OCI-LY3 (cell line): ENCODE results near the gene TFRC.
"Not testable (repeated sequence)": the region's sequence is repeated elsewhere in the genome, so short reads cannot be mapped to it uniquely, and the experiment has no call there.

Experiments
- H2AFZ ChIP-seq: fragments of 200-600, 300-600 bp; shearing (Covaris generic); 2 replicates; pipeline ENCODE4 v1.6.0; 2014; ENCODE audit warnings: antibody characterized with exemption, low read depth, low read length
- H3K27ac ChIP-seq: fragments of 200-600, 300-600 bp; sonication (generic); 2 replicates; pipeline ENCODE4 v1.5.1; 2014; ENCODE audit warnings: mild to moderate bottlenecking, low read length, moderate library complexity, mixed read lengths
- H3K27me3 ChIP-seq: fragments of 200-600, 300-600 bp; sonication (generic); 2 replicates; pipeline ENCODE4 v1.6.1; 2014; ENCODE audit warnings: low read depth, low read length, mixed read lengths
- H3K36me3 ChIP-seq: fragments of 200-600, 300-600 bp; sonication (generic); replicated peaks from 2 replicates; pipeline ENCODE3; 2014; ENCODE audit warnings: low read depth, low read length, mixed read lengths
- H3K4me1 ChIP-seq: fragments of 300-600, 200-600 bp; sonication (generic); 2 replicates; pipeline ENCODE4 v1.6.1; 2014; ENCODE audit warnings: low read length, mixed read lengths
- H3K4me2 ChIP-seq: fragments of 200-600, 300-600 bp; sonication (generic); 2 replicates; pipeline ENCODE4 v1.6.1; 2014; ENCODE audit warnings: low read length, mixed read lengths
- H3K4me3 ChIP-seq: fragments of 300-600, 200-600 bp; sonication (generic); 2 replicates; pipeline ENCODE4 v1.5.1; 2014; ENCODE audit warnings: antibody characterized with exemption, mild to moderate bottlenecking, low read length, moderate library complexity
- H3K79me2 ChIP-seq: fragments of 300-600, 200-600 bp; shearing (Covaris generic); 2 replicates; pipeline ENCODE4 v1.6.1; 2014; ENCODE audit warnings: mild to moderate bottlenecking, low read length, mixed read lengths
- H3K9ac ChIP-seq: fragments of 300-600, 200-600 bp; shearing (Covaris generic); 2 replicates; pipeline ENCODE4 v1.6.0; 2014; ENCODE audit warnings: mild to moderate bottlenecking, low read length, moderate library complexity
- H3K9me3 ChIP-seq: fragments of 200-600, 300-600 bp; shearing (Covaris generic); 2 replicates; pipeline ENCODE4 v1.6.1; 2014; ENCODE audit warnings: low read length, mixed read lengths; ENCODE audit not compliant: insufficient read depth
- H4K20me1 ChIP-seq: fragments of 200-600, 300-600 bp; sonication (generic); 2 replicates; pipeline ENCODE4 v1.6.1; 2016; ENCODE audit warnings: low read length, mixed read lengths; ENCODE audit not compliant: insufficient read depth
- CTCF ChIP-seq: fragments of 200-600, 300-600 bp; sonication (generic); IDR thresholded peaks from 2 replicates; pipeline ENCODE4 v1.5.1; 2014; ENCODE audit warnings: antibody characterized with exemption, low read length, low read depth
- EZH2phosphoT487 ChIP-seq: fragments of 200-600 bp; shearing (Covaris generic); IDR thresholded peaks from 2 replicates; pipeline ENCODE4 v1.6.1; 2018; ENCODE audit warnings: antibody characterized with exemption, mixed run types, low read depth

Gene TFRC

DNA sequence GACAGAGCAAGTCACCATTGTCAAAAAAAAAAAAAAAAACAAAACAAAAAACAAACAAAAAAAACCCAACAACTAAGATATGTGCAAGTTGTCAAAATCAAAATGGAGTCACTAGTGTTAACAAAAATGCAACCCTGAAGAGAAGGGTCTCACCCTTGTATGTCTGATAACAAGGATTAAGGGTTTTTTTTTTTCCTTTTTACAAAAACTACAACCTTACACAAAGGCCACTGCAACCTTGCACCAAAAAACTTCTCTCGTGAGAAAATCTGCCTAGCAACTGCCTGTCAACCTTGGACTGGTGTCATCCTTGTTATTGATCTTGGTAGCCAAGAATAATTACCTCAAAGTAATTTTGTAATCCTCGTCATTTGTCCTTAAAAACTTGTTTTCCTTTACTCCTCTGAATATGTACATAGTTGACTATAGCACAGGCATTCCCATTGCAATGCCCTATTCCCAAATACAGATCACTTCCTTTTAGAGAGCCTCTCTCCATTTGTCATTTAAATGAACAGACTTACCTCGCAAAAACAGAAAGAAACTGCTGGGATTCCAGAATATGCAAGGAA lies 24.0 kb downstream of the TFRC start:
- Histone ChIP-seq H3K4me1 (no peaks in the 10 kb centered on the region), H3K79me2 (peaks cover 42% of the 10 kb centered on the region), H3K27me3 (no peaks in the 10 kb centered on the region), H4K20me1 (peaks cover 46% of the 10 kb centered on the region), H3K4me3 (no peak overlapping the region), H3K36me3 (peaks cover 77% of the 10 kb centered on the region), H3K27ac (no peak overlapping the region), H3K4me2 (no peak overlapping the region), H3K9me3 (no peaks in the 10 kb centered on the region), H3K9ac (no peak overlapping the region), H2AFZ (no peak overlapping the region)
- no peak for TF ChIP-seq CTCF
- TF ChIP-seq EZH2phosphoT487, result no peak

DNA sequence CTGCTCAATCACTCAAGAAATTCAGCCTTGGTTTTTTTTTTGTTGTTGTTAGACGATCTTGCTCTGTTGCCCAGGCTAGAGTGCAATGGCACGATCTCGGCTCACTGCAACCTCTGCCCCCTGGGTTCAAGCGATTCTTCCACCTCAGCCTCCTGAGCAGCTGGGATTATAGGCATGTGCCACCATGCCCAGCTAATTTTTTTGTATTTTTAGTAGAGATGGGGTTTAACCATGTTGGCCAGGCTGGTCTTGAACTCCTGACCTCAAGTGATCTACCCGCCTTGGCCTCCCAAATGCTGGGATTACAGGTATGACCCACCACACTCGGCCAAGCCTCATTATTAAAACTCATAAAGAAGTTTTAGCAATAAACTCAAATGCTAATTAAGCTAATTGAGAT lies 25.5 kb downstream of the TFRC start:
- H3K9me3 ChIP-seq, H3K4me3 ChIP-seq, H2AFZ ChIP-seq, H3K9ac ChIP-seq, H3K27ac ChIP-seq, H3K4me2 ChIP-seq, H3K27me3 ChIP-seq, H3K4me1 ChIP-seq: not testable (repeated sequence)
- Histone ChIP-seq H3K36me3 (peaks cover 77% of the 10 kb centered on the region), H3K79me2 (peaks cover 37% of the 10 kb centered on the region), H4K20me1 (peaks cover 49% of the 10 kb centered on the region)

DNA sequence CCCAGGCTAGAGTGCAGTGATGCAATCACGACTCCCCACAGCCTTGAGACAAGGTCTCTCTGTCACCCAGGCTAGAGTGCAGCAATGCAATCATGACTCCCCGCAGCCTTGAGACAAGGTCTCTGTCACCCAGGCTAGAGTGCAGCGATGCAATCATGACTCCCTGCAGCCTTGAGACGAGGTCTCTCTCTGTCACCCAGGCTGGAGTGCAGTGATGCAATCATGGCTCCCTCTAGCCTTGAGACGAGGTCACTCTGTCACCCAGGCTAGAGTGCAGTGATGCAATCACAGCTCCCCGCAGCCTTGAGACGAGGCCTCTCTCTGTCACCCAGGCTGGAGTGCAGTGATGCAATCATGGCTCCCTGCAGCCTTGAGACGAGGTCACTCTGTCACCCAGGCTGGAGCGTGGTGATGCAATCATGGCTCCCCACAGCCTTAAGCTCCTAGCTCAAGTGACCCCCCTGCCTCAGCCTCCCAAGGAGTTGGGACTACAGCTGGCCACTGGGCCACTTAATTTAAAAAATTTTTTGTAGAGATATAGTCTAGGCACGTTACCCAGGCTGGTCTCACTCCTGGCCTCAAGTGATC lies 26.1 kb downstream of the TFRC start:
- no peaks in the 10 kb centered on the region for H3K4me1 ChIP-seq
- no peaks in the 10 kb centered on the region for H3K9me3 ChIP-seq
- H3K79me2 ChIP-seq, result peaks cover 37% of the 10 kb centered on the region
- no peak overlapping the region for H3K9ac ChIP-seq
- no peaks in the 10 kb centered on the region for H3K27me3 ChIP-seq
- H2AFZ ChIP-seq, result no peak overlapping the region
- TF ChIP-seq EZH2phosphoT487 (no peak), CTCF (no peak)
- H3K4me2 ChIP-seq, result no peak overlapping the region
- no peak overlapping the region for H3K27ac ChIP-seq
- H3K36me3 ChIP-seq, result peaks cover 77% of the 10 kb centered on the region
- H3K4me3 ChIP-seq, result no peak overlapping the region
- H4K20me1 ChIP-seq, result peaks cover 50% of the 10 kb centered on the region

DNA sequence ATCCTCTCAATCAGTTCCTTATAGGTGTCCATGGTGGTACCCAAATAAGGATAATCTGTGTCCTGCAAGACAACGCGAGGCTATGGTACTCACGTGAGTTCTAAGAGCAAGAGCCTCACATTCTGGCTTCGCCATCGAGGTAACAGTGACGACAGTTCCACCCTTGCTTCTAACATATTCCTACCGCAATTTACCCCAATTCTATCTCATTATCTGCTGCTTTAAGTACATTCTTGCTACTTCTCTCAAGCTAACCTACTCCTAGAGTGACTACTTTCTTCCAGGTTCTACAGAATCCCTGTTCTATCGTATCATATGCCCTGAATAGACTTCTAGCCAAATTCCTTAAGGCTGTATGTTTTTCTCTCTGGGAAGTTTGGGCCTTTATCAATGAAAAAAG lies 26.6 kb downstream of the TFRC start:
- H3K36me3 ChIP-seq, result peaks cover 79% of the 10 kb centered on the region

More for the DNA sequence above, 26.6 kb downstream of the TFRC start:
- H3K27me3 ChIP-seq, result no peaks in the 10 kb centered on the region
- no peak overlapping the region for H2AFZ ChIP-seq
- no peak overlapping the region for H3K27ac ChIP-seq
- H3K9ac ChIP-seq, result no peak overlapping the region
- no peak overlapping the region for H3K4me3 ChIP-seq
- H4K20me1 ChIP-seq, result peaks cover 53% of the 10 kb centered on the region
- no peak overlapping the region for H3K4me2 ChIP-seq
- H3K9me3 ChIP-seq, result no peaks in the 10 kb centered on the region
- no peak for TF ChIP-seq EZH2phosphoT487
- no peak for TF ChIP-seq CTCF
- peaks cover 34% of the 10 kb centered on the region for H3K79me2 ChIP-seq
- H3K4me1 ChIP-seq, result no peaks in the 10 kb centered on the region
